SJCRH30 (cell line): ENCODE data around the gene SPATA16. TPM values are rescaled to one million over a fixed set of nuclear protein-coding genes. Genes with fewer than 3 reads are reported as not detected.

Experiments
- DNase-seq, 2 experiments: peaks; one replicate each; pipeline ENCODE4 v3.0.0-alpha.2; 2015 to 2020
- H3K27ac ChIP-seq: fragments of 250-450 bp; sonication (Bioruptor Pico); 2 replicates; pipeline ENCODE4 v1.5.1; 2020; ENCODE audit warnings: mild to moderate bottlenecking, moderate library complexity
- H3K27me3 ChIP-seq: fragments of 250-450 bp; sonication (Bioruptor Pico); 2 replicates; pipeline ENCODE4 v1.5.1; 2020; ENCODE audit warnings: mild to moderate bottlenecking, moderate library complexity
- H3K36me3 ChIP-seq: fragments of 250-450 bp; sonication (Bioruptor Pico); 2 replicates; pipeline ENCODE4 v1.5.1; 2020; ENCODE audit warnings: mild to moderate bottlenecking, moderate library complexity
- H3K4me1 ChIP-seq: fragments of 250-450 bp; sonication (Bioruptor Pico); 2 replicates; pipeline ENCODE4 v1.5.1; 2020; ENCODE audit warnings: mild to moderate bottlenecking, moderate library complexity
- H3K4me3 ChIP-seq: fragments of 250-450 bp; sonication (Bioruptor Pico); 2 replicates; pipeline ENCODE4 v1.5.1; 2020; ENCODE audit warnings: mild to moderate bottlenecking, moderate library complexity
- H3K9me3 ChIP-seq: fragments of 250-450 bp; sonication (Bioruptor Pico); replicated peaks from 2 replicates; pipeline ENCODE4 v1.5.1; 2020; ENCODE audit warnings: mild to moderate bottlenecking, moderate library complexity
- total RNA-seq: library from RNA; depleted of rRNA; stranded (reverse); fragments of >200 nt; shearing (Covaris generic); gene quantifications from 2 replicates; pipeline ENCODE4 v1.2.3, GENCODE V29; 2014

The SPATA16 gene
- total RNA-seq, 1 experiment from 2014 or later: not detected

GRCh38 chr3:173096140-173096539 is 44.9 kb downstream of the SPATA16 start:
- Histone ChIP-seq H3K4me1 (no peaks in the 10 kb centered on the region), H3K36me3 (no peaks in the 10 kb centered on the region), H3K9me3 (no peaks in the 10 kb centered on the region), H3K27ac (no peak overlapping the region), H3K4me3 (no peak overlapping the region), H3K27me3 (no peaks in the 10 kb centered on the region)
- no peak for DNase-seq

GRCh38 chr3:173092038-173092437 is 49.0 kb downstream of the SPATA16 start:
- H3K9me3 ChIP-seq: no peaks in the 10 kb centered on the region
- no peak for DNase-seq
- no peak overlapping the region for H3K27ac ChIP-seq
- no peaks in the 10 kb centered on the region for H3K27me3 ChIP-seq
- no peak overlapping the region for H3K4me3 ChIP-seq
- no peaks in the 10 kb centered on the region for H3K36me3 ChIP-seq
- no peaks in the 10 kb centered on the region for H3K4me1 ChIP-seq

- Histone ChIP-seq H3K27me3 (no peaks in the 10 kb centered on the region), H3K4me3 (no peak overlapping the region)
- no peak for DNase-seq
Measured at GRCh38 chr3:173090492-173090891, 50.5 kb downstream of the SPATA16 start.

GRCh38 chr3:173089283-173089682 is 51.8 kb downstream of the SPATA16 start:
- DNase-seq: no peak
- Histone ChIP-seq H3K4me1 (no peaks in the 10 kb centered on the region), H3K9me3 (no peaks in the 10 kb centered on the region), H3K36me3 (no peaks in the 10 kb centered on the region), H3K4me3 (no peak overlapping the region), H3K27me3 (no peaks in the 10 kb centered on the region), H3K27ac (no peak overlapping the region)

More at GRCh38 chr3:173090492-173090891, 50.5 kb downstream of the SPATA16 start:
- Histone ChIP-seq H3K27ac (no peak overlapping the region), H3K4me1 (no peaks in the 10 kb centered on the region), H3K36me3 (no peaks in the 10 kb centered on the region), H3K9me3 (no peaks in the 10 kb centered on the region)

- no peaks in the 10 kb centered on the region for H3K36me3 ChIP-seq
- H3K4me3 ChIP-seq: no peak overlapping the region
- H3K9me3 ChIP-seq: no peaks in the 10 kb centered on the region
- H3K4me1 ChIP-seq: no peaks in the 10 kb centered on the region
- no peaks in the 10 kb centered on the region for H3K27me3 ChIP-seq
- H3K27ac ChIP-seq: no peak overlapping the region
- DNase-seq: no peak
Measured at GRCh38 chr3:173078525-173078924, 62.5 kb downstream of the SPATA16 start.

GRCh38 chr3:173066044-173067004 is 74.7 kb downstream of the SPATA16 start:
- H3K9me3 ChIP-seq: no peaks in the 10 kb centered on the region
- H3K4me3 ChIP-seq: no peak overlapping the region
- no peaks in the 10 kb centered on the region for H3K36me3 ChIP-seq
- H3K27ac ChIP-seq: no peak overlapping the region; the same call in 1 of the 2 replicates
- no peaks in the 10 kb centered on the region for H3K27me3 ChIP-seq
- H3K4me1 ChIP-seq: peaks cover 3% of the 10 kb centered on the region
- peak; percentile 69 to 77 for DNase-seq

- no peak overlapping the region; the same call in 1 of the 2 replicates for H3K27ac ChIP-seq
- H3K4me3 ChIP-seq: no peak overlapping the region
- no peaks in the 10 kb centered on the region for H3K27me3 ChIP-seq
- peaks cover 3% of the 10 kb centered on the region for H3K4me1 ChIP-seq
- no peaks in the 10 kb centered on the region for H3K9me3 ChIP-seq
- no peaks in the 10 kb centered on the region for H3K36me3 ChIP-seq
- peak; percentile 39 to 62 for DNase-seq
Measured at GRCh38 chr3:173065543-173065981, 75.5 kb downstream of the SPATA16 start.

GRCh38 chr3:173064631-173065030 is 76.4 kb downstream of the SPATA16 start:
- Histone ChIP-seq H3K27me3 (no peaks in the 10 kb centered on the region), H3K9me3 (no peaks in the 10 kb centered on the region), H3K4me1 (peaks cover 3% of the 10 kb centered on the region), H3K4me3 (no peak overlapping the region), H3K27ac (no peak overlapping the region), H3K36me3 (no peaks in the 10 kb centered on the region)
- DNase-seq: no peak

- no peaks in the 10 kb centered on the region for H3K9me3 ChIP-seq
- no peaks in the 10 kb centered on the region for H3K4me1 ChIP-seq
- no peak overlapping the region for H3K27ac ChIP-seq
- no peaks in the 10 kb centered on the region for H3K36me3 ChIP-seq
- H3K27me3 ChIP-seq: no peaks in the 10 kb centered on the region
- no peak for DNase-seq
- no peak overlapping the region for H3K4me3 ChIP-seq
Measured at GRCh38 chr3:173058229-173058628, 82.8 kb downstream of the SPATA16 start.

- H3K27ac ChIP-seq: no peak overlapping the region
- H3K4me1 ChIP-seq: no peaks in the 10 kb centered on the region
- H3K4me3 ChIP-seq: no peak overlapping the region
- no peaks in the 10 kb centered on the region for H3K27me3 ChIP-seq
- H3K9me3 ChIP-seq: no peaks in the 10 kb centered on the region
- DNase-seq: no peak
- H3K36me3 ChIP-seq: no peaks in the 10 kb centered on the region
Measured at GRCh38 chr3:173055228-173055933, 85.7 kb downstream of the SPATA16 start.

GRCh38 chr3:173049360-173049759 is 91.7 kb downstream of the SPATA16 start:
- Histone ChIP-seq H3K27ac (no peak overlapping the region), H3K4me3 (no peak overlapping the region), H3K4me1 (no peaks in the 10 kb centered on the region), H3K9me3 (no peaks in the 10 kb centered on the region), H3K36me3 (no peaks in the 10 kb centered on the region), H3K27me3 (no peaks in the 10 kb centered on the region)
- DNase-seq: no peak

GRCh38 chr3:173045770-173046382 is 95.2 kb downstream of the SPATA16 start:
- Histone ChIP-seq H3K4me1 (no peaks in the 10 kb centered on the region), H3K27me3 (no peaks in the 10 kb centered on the region), H3K4me3 (no peak overlapping the region), H3K9me3 (no peaks in the 10 kb centered on the region), H3K36me3 (no peaks in the 10 kb centered on the region), H3K27ac (no peak overlapping the region)
- no peak for DNase-seq

- no peaks in the 10 kb centered on the region for H3K9me3 ChIP-seq
- H3K4me3 ChIP-seq: no peak overlapping the region
- no peaks in the 10 kb centered on the region for H3K27me3 ChIP-seq
- no peak for DNase-seq
- no peaks in the 10 kb centered on the region for H3K36me3 ChIP-seq
- no peaks in the 10 kb centered on the region for H3K4me1 ChIP-seq
- H3K27ac ChIP-seq: no peak overlapping the region
Measured at GRCh38 chr3:173044998-173045397, 96.0 kb downstream of the SPATA16 start.

GRCh38 chr3:173043757-173044156 is 97.3 kb downstream of the SPATA16 start:
- Histone ChIP-seq H3K4me3 (no peak overlapping the region), H3K9me3 (no peaks in the 10 kb centered on the region), H3K27ac (no peak overlapping the region), H3K36me3 (no peaks in the 10 kb centered on the region), H3K4me1 (no peaks in the 10 kb centered on the region), H3K27me3 (no peaks in the 10 kb centered on the region)
- DNase-seq: no peak

- no peak for DNase-seq
- Histone ChIP-seq H3K4me1 (no peaks in the 10 kb centered on the region), H3K27me3 (no peaks in the 10 kb centered on the region), H3K36me3 (no peaks in the 10 kb centered on the region), H3K9me3 (no peaks in the 10 kb centered on the region), H3K27ac (no peak overlapping the region), H3K4me3 (no peak overlapping the region)
Measured at GRCh38 chr3:173038484-173038871, 102.6 kb downstream of the SPATA16 start.
